Stimulated activated CD8-positive, alpha-beta memory T cell treated with anti-CD3 and anti-CD28 coated beads, Interleukin-7, amount 100 ng/mL, for 48 hours (primary cell): ENCODE measurements around the gene SYT6.
A peak's percentile ranks its signal among the peaks of the same experiment; 100 is the strongest.
"Not testable (repeated sequence)": the region's sequence is repeated elsewhere in the genome, so short reads cannot be mapped to it uniquely, and the experiment has no call there.

Experiments used
- DNase-seq, 2 donors: peaks; one replicate each; pipeline ENCODE4 v3.0.0-alpha.2; 2020; ENCODE audit warnings: low read depth in 1 of 2; ENCODE audit errors: extremely low read depth in 1 of 2

Gene SYT6

DNA sequence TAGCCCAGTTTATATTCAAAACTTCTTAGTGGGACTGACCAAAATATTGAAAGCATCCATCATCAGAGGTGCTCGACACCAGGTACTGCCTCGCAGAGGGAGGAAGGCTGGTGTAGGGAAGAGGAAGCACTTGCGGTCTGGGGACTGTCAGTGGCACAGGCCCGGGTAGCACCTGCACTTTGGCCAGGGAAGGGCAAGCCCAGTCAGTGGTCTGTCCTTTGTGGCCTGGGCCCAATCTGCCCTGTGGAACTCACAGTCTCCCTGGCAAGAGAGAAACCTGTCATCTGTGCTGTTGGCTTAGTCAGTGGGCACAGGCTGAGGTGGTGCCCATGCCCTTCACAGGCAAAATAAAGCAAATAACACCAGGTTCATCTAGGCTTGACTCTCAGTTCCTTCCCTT is 77.4 kb downstream of the SYT6 start:
- no peak for DNase-seq

DNA sequence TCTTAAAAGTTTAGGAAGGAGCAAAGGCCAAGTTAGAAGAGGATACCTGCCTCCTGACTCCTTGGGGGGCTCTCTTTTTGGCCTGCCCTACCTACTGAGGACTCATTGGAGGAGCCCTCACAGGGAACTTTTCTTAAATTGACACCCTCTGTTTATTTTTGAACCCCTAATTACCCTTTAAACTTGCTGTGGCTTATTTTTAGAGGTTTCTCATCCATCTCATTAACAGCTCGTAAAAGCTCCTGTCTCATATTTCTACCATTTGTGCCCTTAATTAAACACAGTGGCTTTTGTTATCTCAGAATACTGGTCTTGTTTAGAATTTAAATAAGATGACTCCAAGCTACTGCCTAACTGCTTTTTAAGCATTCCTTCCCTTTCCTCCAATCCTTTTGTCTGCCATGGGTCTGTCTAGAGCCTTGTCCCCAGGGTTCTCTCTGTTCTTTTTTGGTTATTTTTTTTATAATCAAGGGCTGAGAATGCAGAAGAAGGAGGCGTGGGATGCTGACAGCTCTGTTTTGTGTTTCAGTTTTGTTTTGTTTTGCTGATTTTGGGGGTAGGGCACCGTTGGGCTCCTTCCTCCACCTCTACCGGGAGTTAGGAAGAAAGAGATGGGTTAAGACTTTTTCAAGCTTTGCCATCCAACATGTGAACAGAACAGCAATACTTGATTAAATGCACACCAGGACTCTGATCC is 78.0 kb downstream of the SYT6 start:
- DNase-seq = no peak

GRCh38 chr1:114075105-114075504 is 78.6 kb downstream of the SYT6 start:
- no peak for DNase-seq

- no peak for DNase-seq
These were observed 81.4 kb downstream of the SYT6 start for GRCh38 chr1:114072246-114072645.

DNA sequence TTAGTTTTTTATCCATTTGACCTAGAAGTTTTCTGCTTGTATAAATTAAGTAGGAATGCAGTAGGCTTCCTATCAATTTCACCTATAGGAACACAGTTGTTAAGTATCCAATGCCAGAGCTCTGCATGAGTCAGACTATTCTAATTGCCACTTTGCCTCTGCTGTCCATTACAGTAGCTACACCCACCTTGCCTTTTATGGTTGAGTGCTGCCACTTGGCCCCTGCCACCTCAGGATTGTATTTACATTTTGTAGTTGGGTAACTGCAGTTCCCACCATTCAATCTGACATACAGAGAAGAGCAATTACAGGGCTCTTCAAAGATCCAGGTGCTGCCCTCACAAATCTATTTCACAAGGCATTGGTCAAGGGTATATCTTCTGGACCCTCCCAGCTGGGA is 83.9 kb downstream of the SYT6 start:
- not testable (repeated sequence) for DNase-seq

- DNase-seq = not testable (repeated sequence)
These were observed 85.0 kb downstream of the SYT6 start for GRCh38 chr1:114068684-114069083.

DNA sequence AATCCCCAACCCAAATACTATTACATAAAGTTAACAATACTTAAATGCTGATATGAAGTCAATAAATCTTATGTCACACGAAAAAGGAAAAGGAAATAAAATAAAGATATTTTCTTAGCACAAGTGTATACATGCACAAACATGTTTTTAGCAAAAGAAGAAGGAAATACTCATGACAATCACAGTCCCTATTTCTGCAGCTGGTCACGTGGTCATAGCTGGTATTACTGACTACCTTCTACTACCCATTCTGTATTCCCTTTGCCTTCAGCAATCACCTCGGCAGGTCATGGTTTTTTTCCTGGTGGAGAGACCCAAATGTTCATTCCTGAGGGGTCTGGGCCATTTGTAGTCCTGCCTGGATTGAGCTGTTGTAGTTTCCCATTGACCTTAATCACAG is 88.0 kb downstream of the SYT6 start:
- DNase-seq = not testable (repeated sequence)

DNA sequence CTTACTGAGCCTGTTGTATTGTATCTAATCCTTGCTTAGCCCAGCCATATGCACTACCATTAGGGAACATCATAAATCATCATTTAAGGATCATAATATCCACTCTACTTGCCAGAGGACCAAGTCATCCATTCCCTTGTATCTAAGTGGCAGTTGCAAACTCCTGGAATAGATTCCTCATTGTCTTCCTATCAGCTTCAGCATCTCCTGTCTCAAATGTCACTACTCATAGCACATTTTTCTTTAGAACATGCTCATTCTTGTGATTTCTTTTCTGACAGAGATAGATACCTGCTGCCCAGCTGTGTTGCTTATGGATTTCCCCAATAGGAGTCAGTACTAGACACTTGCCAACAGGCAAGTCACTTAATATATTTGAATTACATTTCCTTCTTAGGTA is 90.1 kb downstream of the SYT6 start:
- DNase-seq = no peak

DNA sequence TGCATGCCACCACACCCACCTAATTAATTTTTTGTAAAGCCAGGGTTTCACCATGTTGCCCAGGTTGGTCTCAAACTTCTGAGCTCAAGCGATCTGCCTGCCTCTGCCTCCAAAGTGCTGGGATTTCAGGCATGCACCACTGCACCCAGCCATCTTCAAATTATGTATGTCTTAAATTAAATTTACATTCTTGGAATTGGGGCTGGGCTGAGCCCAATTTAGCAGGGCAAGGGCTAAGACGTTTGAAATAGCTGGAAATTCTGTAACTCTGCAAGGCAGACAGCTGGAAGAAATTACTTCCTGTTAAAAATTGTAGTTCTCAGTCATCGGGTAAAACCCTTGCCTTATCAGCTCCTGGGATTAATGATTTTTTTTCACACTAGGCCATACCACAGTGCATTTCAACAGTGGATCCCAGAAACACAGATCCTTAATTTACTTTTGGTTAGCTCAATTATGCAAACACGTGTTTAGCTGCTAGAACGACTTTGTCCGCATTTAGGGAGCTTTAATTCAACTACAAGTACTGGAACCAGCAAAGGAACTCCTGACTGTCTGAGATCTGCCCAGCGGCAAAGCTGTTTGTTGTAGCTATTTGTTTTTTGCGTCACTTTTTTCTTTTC is 91.1 kb downstream of the SYT6 start:
- DNase-seq = no peak

GRCh38 chr1:114061121-114061830 is 92.4 kb downstream of the SYT6 start:
- no peak for DNase-seq

DNA sequence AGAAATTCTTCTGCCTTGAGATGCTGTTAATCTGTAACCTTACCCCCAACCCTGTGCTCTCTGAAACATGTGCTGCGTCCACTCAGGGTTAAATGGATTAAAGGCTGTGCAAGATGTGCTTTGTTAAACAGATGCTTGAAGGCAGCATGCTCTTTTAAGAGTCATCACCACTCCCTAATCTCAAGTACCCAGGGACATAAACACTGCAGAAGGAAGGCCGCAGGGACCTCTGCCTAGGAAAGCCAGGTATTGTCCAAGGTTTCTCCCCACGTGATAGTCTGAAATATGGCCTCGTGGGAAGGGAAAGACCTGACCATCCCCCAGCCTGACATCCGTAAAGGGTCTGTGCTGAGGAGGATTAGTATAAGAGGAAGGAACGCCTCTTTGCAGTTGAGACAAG is 95.4 kb downstream of the SYT6 start:
- not testable (repeated sequence) for DNase-seq

GRCh38 chr1:114054148-114054547 is 99.5 kb downstream of the SYT6 start:
- no peak for DNase-seq

GRCh38 chr1:114048232-114048631 is 105.4 kb downstream of the SYT6 start:
- no peak for DNase-seq

DNA sequence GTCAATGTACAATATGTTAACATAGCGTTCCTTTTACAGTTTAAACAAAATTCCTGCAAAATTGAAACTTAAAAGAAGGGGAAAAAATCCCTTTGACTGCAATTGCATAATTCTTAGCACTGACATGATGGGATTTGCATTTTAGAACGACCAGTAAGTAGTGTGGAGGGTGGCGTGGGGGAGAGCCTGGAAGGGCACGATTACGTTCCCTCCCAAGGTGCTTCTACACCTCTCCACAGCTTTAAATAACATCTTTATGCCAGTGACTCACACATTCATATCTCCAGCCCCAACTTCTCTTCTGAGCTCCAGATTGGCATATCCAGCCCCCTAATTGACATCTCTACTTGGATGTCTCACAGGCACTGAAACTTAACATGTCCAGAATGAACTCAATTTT is 110.1 kb downstream of the SYT6 start:
- no peak for DNase-seq

DNA sequence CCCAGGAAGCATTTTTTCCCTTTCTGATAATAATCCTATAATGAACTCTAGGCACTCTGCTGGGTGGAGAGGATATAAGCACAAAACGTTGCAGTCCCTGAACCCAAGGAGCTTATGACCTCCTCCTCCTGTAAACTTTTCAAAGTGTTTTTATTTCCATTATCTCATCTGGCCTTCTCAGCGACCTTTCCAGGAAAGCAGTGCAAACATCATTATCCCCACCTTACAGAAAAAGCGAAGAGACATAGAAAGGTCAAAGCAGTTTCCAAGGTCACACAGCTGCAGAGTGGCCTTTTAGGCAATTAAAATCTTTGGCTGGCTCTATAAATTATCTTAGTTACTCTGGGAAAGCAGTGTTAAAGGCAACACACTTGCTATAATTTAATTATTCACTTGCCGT is 110.6 kb downstream of the SYT6 start:
- DNase-seq = no peak

GRCh38 chr1:114040273-114041015 is 113.2 kb downstream of the SYT6 start:
- DNase-seq = peak in 1 of 2 donors; percentile 3
